GM20000 (cell line): ENCODE measurements around the gene ADGRG1.

Experiments
- DNase-seq: peaks from one replicate; pipeline ENCODE4 v3.0.0; 2012; ENCODE audit warnings: low spot score
- CTCF ChIP-seq: IDR thresholded peaks from 2 replicates; pipeline ENCODE4 v1.5.1; 2012; ENCODE audit warnings: mild to moderate bottlenecking, control low read depth; ENCODE audit errors: extremely low read depth, missing control alignments

ADGRG1 gene

GRCh38 chr16:57651344-57652333, 23.2 kb downstream of the ADGRG1 start:
- no peak for TF ChIP-seq CTCF

GRCh38 chr16:57652695-57653471, 24.5 kb downstream of the ADGRG1 start:
- no peak for DNase-seq
- no peak for TF ChIP-seq CTCF

More at GRCh38 chr16:57651344-57652333, 23.2 kb downstream of the ADGRG1 start:
- DNase-seq: no peak

- DNase-seq: no peak
- TF ChIP-seq CTCF: no peak
These were observed 25.5 kb downstream of the ADGRG1 start for GRCh38 chr16:57653936-57654335.

- TF ChIP-seq CTCF: no peak
These were observed 28.0 kb downstream of the ADGRG1 start for GRCh38 chr16:57656342-57656955.

GRCh38 chr16:57657228-57657627, 28.8 kb downstream of the ADGRG1 start:
- TF ChIP-seq CTCF: no peak
- no peak for DNase-seq

More at GRCh38 chr16:57656342-57656955, 28.0 kb downstream of the ADGRG1 start:
- DNase-seq: no peak

- TF ChIP-seq CTCF: no peak
- no peak for DNase-seq
These were observed 29.9 kb downstream of the ADGRG1 start for GRCh38 chr16:57658130-57658877.
